Endothelial cell of umbilical vein (primary cell): ENCODE results near the gene DAZAP2. TPM values are rescaled to one million over a fixed set of nuclear protein-coding genes. Genes with fewer than 3 reads are reported as not detected.
A peak's percentile ranks its signal among the peaks of the same experiment; 100 is the strongest.

Source experiments
- Bru-seq: library from RNA; stranded (reverse); fragments of 400-500 nt; gene quantifications from one replicate; lab custom pipeline; 2021; lab: Mats Ljungman, UMichigan
- BruChase-seq, 2 experiments: library from RNA; stranded (reverse); fragments of 400-500 nt; gene quantifications; one replicate each; lab custom pipeline; 2021; lab: Mats Ljungman, UMichigan
- BruUV-seq: library from RNA; stranded (reverse); fragments of 400-500 nt; replicated peaks from 2 replicates; lab custom pipeline; 2021; lab: Mats Ljungman, UMichigan
- CTCF ChIA-PET: fragments of 300-600, 350-600 bp; sonication (Branson Sonifier 250); formaldehyde crosslinking; loops from one replicate; lab custom pipeline; 2021; ENCODE audit warnings: antibody characterized with exemption, inconsistent platforms; lab: Charles Lee
- POLR2A ChIA-PET: fragments of 300-600, 350-600 bp; sonication (Branson Sonifier 250); formaldehyde crosslinking; loops from one replicate; lab custom pipeline; 2021; ENCODE audit warnings: antibody characterized with exemption, inconsistent platforms; lab: Charles Lee
- DNase-seq: peaks from one replicate; pipeline ENCODE4 v3.0.0-alpha.2; 2011; ENCODE audit warnings: low read depth, low spot score
- FAIRE-seq: peaks from 2 replicates; lab custom pipeline; 2011; peaks lifted over from hg19 to GRCh38; lab: Jason Lieb, UNC
- H2AFZ ChIP-seq: 2 replicates; pipeline ENCODE4 v1.6.0; 2012; ENCODE audit warnings: low read depth, low read length, control low read depth, inconsistent platforms
- H3K27ac ChIP-seq: 2 replicates; pipeline ENCODE4 v1.5.1; 2011; ENCODE audit warnings: low read depth, mild to moderate bottlenecking, control low read depth, low read length, moderate library complexity; ENCODE audit not compliant: insufficient read depth
- H3K27me3 ChIP-seq, 2 experiments: 2 replicates each; pipeline versions ENCODE4 v1.6.0 to v1.6.1; 2011; ENCODE audit warnings: low read length in 2 of 2, mixed read lengths in 1 of 2; ENCODE audit not compliant: control insufficient read depth in 2 of 2, insufficient read depth in 2 of 2
- H3K36me3 ChIP-seq, 2 experiments: 2 replicates in 1 of 2; 3 replicates in 1 of 2; pipeline ENCODE4 v1.5.1; 2011; ENCODE audit warnings: low read length in 2 of 2, mild to moderate bottlenecking in 1 of 2, moderate library complexity in 1 of 2; ENCODE audit not compliant: control insufficient read depth in 2 of 2, insufficient read depth in 2 of 2; ENCODE audit errors: extremely low read depth in 1 of 2
- H3K4me1 ChIP-seq: 3 replicates; pipeline ENCODE4 v1.5.1; 2011; ENCODE audit warnings: mild to moderate bottlenecking, low read length; ENCODE audit not compliant: control insufficient read depth, insufficient read depth; ENCODE audit errors: extremely low read depth
- H3K4me2 ChIP-seq: 2 replicates; pipeline ENCODE4 v1.6.1; 2011; ENCODE audit warnings: low read length, control low read depth, mixed read lengths; ENCODE audit not compliant: insufficient read depth
- H3K4me3 ChIP-seq, 3 experiments: fragments of 200-600 bp in 1 of 3; sonication (generic), shearing (Covaris generic) in 1 of 3; replicated peaks in 1 of 3; 2 replicates each; pipeline ENCODE4 v1.5.1; 2011 to 2016; ENCODE audit warnings: control low read depth in 3 of 3, low read length in 3 of 3, mild to moderate bottlenecking in 2 of 3, inconsistent platforms in 1 of 3, low read depth in 1 of 3, moderate library complexity in 1 of 3; ENCODE audit not compliant: insufficient read depth in 1 of 3
- H3K79me2 ChIP-seq: 2 replicates; pipeline ENCODE4 v1.6.0; 2012; ENCODE audit warnings: low read length, inconsistent platforms; ENCODE audit not compliant: control insufficient read depth, insufficient read depth
- H3K9ac ChIP-seq: replicated peaks from 2 replicates; pipeline ENCODE3; 2011; ENCODE audit warnings: low read length, control low read depth; ENCODE audit not compliant: insufficient read depth; ENCODE audit errors: extremely low read depth
- H3K9me1 ChIP-seq: replicated peaks from 3 replicates; pipeline ENCODE4 v1.6.0; 2011; ENCODE audit warnings: mild to moderate bottlenecking, low read length; ENCODE audit not compliant: control insufficient read depth, insufficient read depth; ENCODE audit errors: extremely low read depth
- H3K9me3 ChIP-seq: replicated peaks from 2 replicates; pipeline ENCODE4 v1.5.1; 2012; ENCODE audit warnings: low read length, inconsistent platforms; ENCODE audit not compliant: control insufficient read depth, insufficient read depth
- H4K20me1 ChIP-seq: replicated peaks from 2 replicates; pipeline ENCODE3; 2011; ENCODE audit warnings: mild to moderate bottlenecking, low read length; ENCODE audit not compliant: control insufficient read depth, insufficient read depth; ENCODE audit errors: extremely low read depth
- CTCF ChIP-seq, 2 donors: IDR thresholded peaks; 1 replicate in 1 of 2; 2 replicates in 1 of 2; pipeline ENCODE4 v1.5.1; 2011; ENCODE audit warnings: low read length in 2 of 2, mild to moderate bottlenecking in 2 of 2, moderate library complexity in 2 of 2, control low read depth in 1 of 2, inconsistent platforms in 1 of 2, low read depth in 1 of 2; ENCODE audit not compliant: insufficient read depth in 1 of 2; ENCODE audit errors: extremely low read depth in 1 of 2
- EZH2 ChIP-seq: IDR thresholded peaks from 2 replicates; pipeline ENCODE4 v1.6.1; 2012; ENCODE audit warnings: borderline replicate concordance, low read depth, mild to moderate bottlenecking, moderate library complexity, low read length, inconsistent platforms; ENCODE audit not compliant: severe bottlenecking
- FOS ChIP-seq: IDR thresholded peaks from 2 replicates; pipeline ENCODE4 v1.6.1; 2011; ENCODE audit warnings: mild to moderate bottlenecking, low read length, moderate library complexity, borderline replicate concordance; ENCODE audit not compliant: insufficient read depth
- GATA2 ChIP-seq: IDR thresholded peaks from 2 replicates; pipeline ENCODE4 v1.7.0; 2011; ENCODE audit warnings: low read depth, mild to moderate bottlenecking, moderate library complexity, mixed read lengths, low read length; ENCODE audit not compliant: insufficient read length, insufficient read depth
- JUN ChIP-seq: IDR thresholded peaks from 2 replicates; pipeline ENCODE4 v1.6.1; 2011; ENCODE audit warnings: borderline replicate concordance, low read depth; ENCODE audit not compliant: insufficient read length, insufficient read depth
- MYC ChIP-seq: IDR thresholded peaks from one replicate; pipeline ENCODE4 v1.6.1; 2011; ENCODE audit warnings: mild to moderate bottlenecking, low read depth, low read length
- POLR2A ChIP-seq: IDR thresholded peaks from 2 replicates; pipeline ENCODE4 v1.6.1; 2012; ENCODE audit warnings: low read depth, mild to moderate bottlenecking, control low read depth, low read length
- POLR2AphosphoS5 ChIP-seq: IDR thresholded peaks from 2 replicates; pipeline ENCODE4 v1.6.1; 2012; ENCODE audit warnings: low read depth, mild to moderate bottlenecking, control low read depth, low read length, moderate library complexity; ENCODE audit not compliant: insufficient read depth
- dilution Hi-C: fragments of 300-500 bp; cut with MboI; formaldehyde crosslinking; loops from one replicate; pipeline ENCODE4 v1.15.0; 2019; ENCODE audit warnings: low sequenced_read_pairs; ENCODE audit not compliant: extremely low pct_ligation_motif_present
- intact Hi-C: fragments of 100-400 bp; cut with micrococcal nuclease; formaldehyde crosslinking; loops from one replicate; pipeline ENCODE4 v1.10.0; 2022
- long read RNA-seq: library from polyadenylated mRNA; stranded (forward); transcript quantifications from one replicate; pipeline ENCODE4 v2.0.0, GENCODE V29; 2021
- polyA minus RNA-seq, 3 experiments: library from RNA; depleted of rRNA, polyadenylated mRNA; stranded (reverse); fragments of >200 nt; gene quantifications; 1 replicate in 1 of 3; 2 replicates in 2 of 3; pipeline ENCODE4 v1.2.3, GENCODE V29; 2011
- polyA plus RNA-seq, 4 experiments: library from polyadenylated mRNA; depleted of rRNA in 3 of 4; stranded (reverse) in 3 of 4; unstranded in 1 of 4; fragments of >200 nt; gene quantifications; 2 replicates each; pipeline versions ENCODE4 v1.2.1 to v1.2.3, GENCODE V29; 2011 to 2012; ENCODE audit warnings: missing spikeins in 1 of 4
- total RNA-seq: library from RNA; stranded (reverse); gene quantifications from 2 replicates; pipeline ENCODE4 v1.2.3, GENCODE V29; 2021
- TF ChIP-seq, protein P1 (sequence below): IDR thresholded peaks from 2 replicates; pipeline ENCODE4 v1.6.1; 2011; ENCODE audit not compliant: insufficient read depth, insufficient read length

Gene DAZAP2
- total RNA-seq (177 TPM in 2 replicates), polyA plus RNA-seq (497 and 614 TPM in 2 replicates), polyA minus RNA-seq (443 and 505 TPM in 2 replicates), Bru-seq, nascent RNA (percentile 68 among the genes with signal in this experiment), BruChase-seq, experiment 1, labeled RNA remaining after a 6-hour chase (percentile 95 among the genes with signal in this experiment), BruChase-seq, experiment 2, labeled RNA remaining after a 2-hour chase (percentile 81 among the genes with signal in this experiment)
- 363 and 410 TPM in 2 replicates for polyA plus RNA-seq (2011; cell fraction: cytosol; rRNA removed)
- 196 and 220 TPM in 2 replicates for polyA plus RNA-seq (2011; cell fraction: nucleus; rRNA removed)
- 238 and 242 TPM in 2 replicates for polyA plus RNA-seq (2012)
- polyA minus RNA-seq (2011; cell fraction: cytosol; rRNA and poly(A)+ RNA removed): 151 TPM
- 81.2 and 97.2 TPM in 2 replicates for polyA minus RNA-seq (2011; cell fraction: nucleus; rRNA and poly(A)+ RNA removed)
- long read RNA-seq, transcript DAZAP2-214 (2 exons, 3,664 nt): minor isoform, 12 of 759 reads
- long read RNA-seq, transcript DAZAP2-201 (4 exons, 2,598 nt): major isoform, 675 of 759 reads
- long read RNA-seq, transcript DAZAP2-206 (2 exons, 598 nt): minor isoform, 8 of 759 reads
- long read RNA-seq, transcript DAZAP2-202 (4 exons, 1,117 nt): minor isoform, 5 of 759 reads
- long read RNA-seq, partial matches to known transcripts: 2 of 759 reads
- long read RNA-seq, other reads (novel, unspliced or antisense): 54 of 759 reads

GRCh38 chr12:51238510-51239334 lies at the start of gene DAZAP2:
TSS of gene DAZAP2 (plus strand) at chr12:51238826. CDS start at chr12:51238908, 82 bp downstream.
- Histone ChIP-seq H4K20me1 (no peaks in the 10 kb centered on the region), H3K9ac (peak within 1 kb of the TSS; percentile 95), H3K4me3 (peak within 1 kb of the TSS; percentile 11 to 97 (median 66)), H3K4me1 (peaks cover 12% of the 10 kb centered on the region), H3K27ac (peak within 1 kb of the TSS; percentile 85), H2AFZ (peak within 1 kb of the TSS; percentile 69), H3K36me3 (peaks cover 16 to 20% of the 10 kb centered on the region in 2 experiments), H3K27me3 (no peaks in the 10 kb centered on the region), H3K9me3 (no peaks in the 10 kb centered on the region), H3K79me2 (peaks cover 19% of the 10 kb centered on the region), H3K9me1 (no peaks in the 10 kb centered on the region), H3K4me2 (peak within 1 kb of the TSS; percentile 79)
- POLR2A ChIA-PET: interaction anchor here (0.6 to 1.0 kb wide), 4 partner anchors 24 to 155 kb away, joined by 3 to 4 read pairs (median 3); no protein-coding TSS in a partner anchor
- TSS peak; percentile 67 for BruUV-seq
- intact Hi-C loops (loop anchor here (1.0 to 5.0 kb wide), 4 partner anchors 20 to 191 kb away; partner anchors contain the start of genes CSRNP2, LETMD1, POU6F1 and TFCP2), dilution Hi-C loops (no loop called here)
- DNase-seq: peak; percentile 96
- TF ChIP-seq CTCF (IDR thresholded peaks at IDR 0.05; ENCODE audit: extremely low read depth in 1 of 2, insufficient read depth in 1 of 2, low read depth in 1 of 2, low read length in 2 of 2) (peak in 1 of 2 donors; percentile 31), POLR2AphosphoS5 (peak; percentile 67), JUN (no peak), MYC (no peak), POLR2A (peak; percentile 93), FOS (no peak), GATA2 (no peak), EZH2 (no peak)
- TF ChIP-seq, protein P1, sequence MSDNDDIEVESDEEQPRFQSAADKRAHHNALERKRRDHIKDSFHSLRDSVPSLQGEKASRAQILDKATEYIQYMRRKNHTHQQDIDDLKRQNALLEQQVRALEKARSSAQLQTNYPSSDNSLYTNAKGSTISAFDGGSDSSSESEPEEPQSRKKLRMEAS: peak; percentile 86
- CTCF ChIA-PET: interaction anchor here (0.6 to 1.9 kb wide), 8 partner anchors 14 to 413 kb away, joined by 3 to 11 read pairs (median 4); partner anchors contain the start of gene POU6F1
- peak; percentile 96 for FAIRE-seq
